Activated naive CD8-positive, alpha-beta T cell treated with anti-CD3 and anti-CD28 coated beads, Interleukin-2, amount 10 ng/mL, durations not matched to agents 7 days and 5 days (primary cell): ENCODE data around the gene HYLS1. TPM values are rescaled to one million over a fixed set of nuclear protein-coding genes. Genes with fewer than 3 reads are reported as not detected.
"Not testable (repeated sequence)": the region's sequence is repeated elsewhere in the genome, so short reads cannot be mapped to it uniquely, and the experiment has no call there.

Experiments used
- ATAC-seq: fragments of 150-1000 bp; cut with Tn5 transposase; one replicate; pipeline ENCODE4 v1.10.0; 2021; ENCODE audit warnings: low read depth, moderate library complexity
- POLR2A ChIA-PET: fragments of 350-600 bp; sonication (Branson Sonifier 250); formaldehyde crosslinking; loops from one replicate; lab custom pipeline; 2021; ENCODE audit warnings: antibody characterized with exemption; lab: Charles Lee
- DNase-seq: peaks from one replicate; pipeline ENCODE4 v3.0.0; 2021
- H3K27ac Mint-ChIP-seq: one replicate; pipeline ENCODE4 v1.8.0; 2022; ENCODE audit warnings: mild to moderate bottlenecking, mixed read lengths
- H3K27me3 Mint-ChIP-seq: one replicate; pipeline ENCODE4 v1.8.0; 2022; ENCODE audit warnings: mild to moderate bottlenecking, moderate library complexity, mixed read lengths
- H3K36me3 Mint-ChIP-seq: one replicate; pipeline ENCODE4 v1.8.0; 2021; ENCODE audit warnings: mild to moderate bottlenecking, mixed read lengths
- H3K4me1 Mint-ChIP-seq: one replicate; pipeline ENCODE4 v1.8.0; 2021; ENCODE audit warnings: mixed read lengths
- H3K4me3 Mint-ChIP-seq: one replicate; pipeline ENCODE4 v1.8.0; 2022; ENCODE audit warnings: mild to moderate bottlenecking, moderate library complexity, mixed read lengths
- H3K9me3 Mint-ChIP-seq: one replicate; pipeline ENCODE4 v1.8.0; 2021; ENCODE audit warnings: mixed read lengths
- total RNA-seq, 2 experiments: library from RNA; stranded (reverse); gene quantifications; one replicate each; pipeline ENCODE4 v1.2.3, GENCODE V29; 2021

HYLS1 gene
- total RNA-seq, 2 experiments from 2014 or later, result 9.6 to 10.4 TPM

GRCh38 chr11:125914601-125915000 lies 27.1 kb downstream of the HYLS1 start:
- H3K27ac Mint-ChIP-seq, POLR2A ChIA-PET, ATAC-seq, H3K36me3 Mint-ChIP-seq, H3K4me3 Mint-ChIP-seq, H3K4me1 Mint-ChIP-seq, H3K9me3 Mint-ChIP-seq, DNase-seq: not testable (repeated sequence)
- peaks cover 20% of the 10 kb centered on the region for H3K27me3 Mint-ChIP-seq

GRCh38 chr11:125916683-125917347 lies 29.3 kb downstream of the HYLS1 start:
- no peaks in the 10 kb centered on the region for H3K4me1 Mint-ChIP-seq
- H3K27me3 Mint-ChIP-seq, result peaks cover 14% of the 10 kb centered on the region
- H3K9me3 Mint-ChIP-seq, result no peaks in the 10 kb centered on the region

GRCh38 chr11:125918140-125918840 lies 30.8 kb downstream of the HYLS1 start:
- Mint-ChIP-seq H3K27me3 (peaks cover 14% of the 10 kb centered on the region), H3K9me3 (no peaks in the 10 kb centered on the region), H3K27ac (no peak overlapping the region), H3K36me3 (no peaks in the 10 kb centered on the region), H3K4me3 (no peak overlapping the region), H3K4me1 (no peaks in the 10 kb centered on the region)
- no peak for ATAC-seq
- DNase-seq, result no peak
- POLR2A ChIA-PET, result no interaction called here

More at GRCh38 chr11:125916683-125917347, 29.3 kb downstream of the HYLS1 start:
- Mint-ChIP-seq H3K36me3 (no peaks in the 10 kb centered on the region), H3K4me3 (no peak overlapping the region), H3K27ac (no peak overlapping the region)
- POLR2A ChIA-PET, result interaction anchor here (0.7 kb wide), 1 partner anchor 351 kb away, joined by 3 read pairs; no protein-coding TSS in a partner anchor
- DNase-seq (no peak), ATAC-seq (no peak)

- DNase-seq (no peak), ATAC-seq (no peak)
- Mint-ChIP-seq H3K27me3 (peaks cover 19% of the 10 kb centered on the region), H3K4me3 (no peak overlapping the region), H3K27ac (no peak overlapping the region), H3K9me3 (no peaks in the 10 kb centered on the region), H3K36me3 (no peaks in the 10 kb centered on the region), H3K4me1 (no peaks in the 10 kb centered on the region)
- POLR2A ChIA-PET, result no interaction called here
These were observed 33.6 kb downstream of the HYLS1 start for GRCh38 chr11:125921042-125921441.

- ATAC-seq, result no peak
- no peaks in the 10 kb centered on the region for H3K36me3 Mint-ChIP-seq
These were observed 34.7 kb downstream of the HYLS1 start for GRCh38 chr11:125922156-125922555.

GRCh38 chr11:125923012-125923579 lies 35.6 kb downstream of the HYLS1 start:
- no peak overlapping the region for H3K27ac Mint-ChIP-seq
- POLR2A ChIA-PET, result no interaction called here
- no peaks in the 10 kb centered on the region for H3K4me1 Mint-ChIP-seq
- H3K4me3 Mint-ChIP-seq, result no peak overlapping the region
- H3K36me3 Mint-ChIP-seq, result no peaks in the 10 kb centered on the region
- DNase-seq (peak; percentile 45), ATAC-seq (peak; percentile 84)
- peaks cover 19% of the 10 kb centered on the region for H3K27me3 Mint-ChIP-seq
- no peaks in the 10 kb centered on the region for H3K9me3 Mint-ChIP-seq

More at GRCh38 chr11:125922156-125922555, 34.7 kb downstream of the HYLS1 start:
- POLR2A ChIA-PET, result no interaction called here
- H3K4me3 Mint-ChIP-seq, result no peak overlapping the region
- no peaks in the 10 kb centered on the region for H3K9me3 Mint-ChIP-seq
- no peak for DNase-seq
- H3K27me3 Mint-ChIP-seq, result peaks cover 14% of the 10 kb centered on the region
- no peaks in the 10 kb centered on the region for H3K4me1 Mint-ChIP-seq
- H3K27ac Mint-ChIP-seq, result no peak overlapping the region

GRCh38 chr11:125923633-125924032 lies 36.2 kb downstream of the HYLS1 start:
- no peak for ATAC-seq
- no peak for DNase-seq
- H3K36me3 Mint-ChIP-seq, result no peaks in the 10 kb centered on the region
- no peaks in the 10 kb centered on the region for H3K9me3 Mint-ChIP-seq
- peaks cover 17% of the 10 kb centered on the region for H3K27me3 Mint-ChIP-seq
- H3K4me3 Mint-ChIP-seq, result no peak overlapping the region
- H3K27ac Mint-ChIP-seq, result no peak overlapping the region
- POLR2A ChIA-PET, result no interaction called here
- H3K4me1 Mint-ChIP-seq, result no peaks in the 10 kb centered on the region

GRCh38 chr11:125924384-125925007 lies 37.0 kb downstream of the HYLS1 start:
- POLR2A ChIA-PET, result no interaction called here
- no peaks in the 10 kb centered on the region for H3K4me1 Mint-ChIP-seq
- DNase-seq, result no peak
- no peak overlapping the region for H3K4me3 Mint-ChIP-seq
- H3K27me3 Mint-ChIP-seq, result peaks cover 20% of the 10 kb centered on the region
- no peaks in the 10 kb centered on the region for H3K9me3 Mint-ChIP-seq
- no peak overlapping the region for H3K27ac Mint-ChIP-seq
- H3K36me3 Mint-ChIP-seq, result no peaks in the 10 kb centered on the region
- ATAC-seq, result no peak

GRCh38 chr11:125925247-125925740 lies 37.8 kb downstream of the HYLS1 start:
- H3K36me3 Mint-ChIP-seq, result no peaks in the 10 kb centered on the region
- H3K4me1 Mint-ChIP-seq, result no peaks in the 10 kb centered on the region
- no peak for DNase-seq
- no peak overlapping the region for H3K4me3 Mint-ChIP-seq
- no peak for ATAC-seq
- POLR2A ChIA-PET, result no interaction called here
- no peaks in the 10 kb centered on the region for H3K9me3 Mint-ChIP-seq
- H3K27ac Mint-ChIP-seq, result no peak overlapping the region
- H3K27me3 Mint-ChIP-seq, result peaks cover 25% of the 10 kb centered on the region

DNA sequence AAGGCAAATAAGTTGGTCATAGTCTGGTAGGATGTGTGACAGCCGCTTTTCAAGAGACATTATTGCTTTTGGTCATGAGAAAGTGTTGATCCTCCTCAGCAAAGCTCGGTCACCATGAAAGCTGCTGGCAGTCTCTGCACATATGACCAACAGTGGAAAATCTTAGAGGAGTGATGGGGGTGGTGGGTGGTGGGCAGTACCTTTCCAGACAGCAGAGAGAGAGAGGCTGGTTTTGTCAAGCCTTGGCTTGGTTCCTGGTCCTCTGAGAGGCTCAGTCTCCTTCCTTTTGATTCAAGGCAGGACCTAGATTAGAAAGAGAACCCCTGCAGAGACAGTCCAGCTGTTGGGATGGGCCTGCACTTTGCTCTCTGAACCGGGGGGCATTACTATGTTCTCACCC lies 38.3 kb downstream of the HYLS1 start:
- Mint-ChIP-seq H3K36me3 (no peaks in the 10 kb centered on the region), H3K4me3 (no peak overlapping the region), H3K4me1 (no peaks in the 10 kb centered on the region), H3K9me3 (no peaks in the 10 kb centered on the region), H3K27ac (no peak overlapping the region), H3K27me3 (peaks cover 23% of the 10 kb centered on the region)
- POLR2A ChIA-PET, result no interaction called here
- DNase-seq, result no peak
- ATAC-seq, result no peak

- H3K4me3 Mint-ChIP-seq, result no peak overlapping the region
- POLR2A ChIA-PET, result no interaction called here
- no peak overlapping the region for H3K27ac Mint-ChIP-seq
- peaks cover 30% of the 10 kb centered on the region for H3K27me3 Mint-ChIP-seq
- no peaks in the 10 kb centered on the region for H3K36me3 Mint-ChIP-seq
- H3K9me3 Mint-ChIP-seq, result no peaks in the 10 kb centered on the region
- ATAC-seq (no peak), DNase-seq (no peak)
- H3K4me1 Mint-ChIP-seq, result no peaks in the 10 kb centered on the region
These were observed 39.2 kb downstream of the HYLS1 start for GRCh38 chr11:125926682-125927081.

DNA sequence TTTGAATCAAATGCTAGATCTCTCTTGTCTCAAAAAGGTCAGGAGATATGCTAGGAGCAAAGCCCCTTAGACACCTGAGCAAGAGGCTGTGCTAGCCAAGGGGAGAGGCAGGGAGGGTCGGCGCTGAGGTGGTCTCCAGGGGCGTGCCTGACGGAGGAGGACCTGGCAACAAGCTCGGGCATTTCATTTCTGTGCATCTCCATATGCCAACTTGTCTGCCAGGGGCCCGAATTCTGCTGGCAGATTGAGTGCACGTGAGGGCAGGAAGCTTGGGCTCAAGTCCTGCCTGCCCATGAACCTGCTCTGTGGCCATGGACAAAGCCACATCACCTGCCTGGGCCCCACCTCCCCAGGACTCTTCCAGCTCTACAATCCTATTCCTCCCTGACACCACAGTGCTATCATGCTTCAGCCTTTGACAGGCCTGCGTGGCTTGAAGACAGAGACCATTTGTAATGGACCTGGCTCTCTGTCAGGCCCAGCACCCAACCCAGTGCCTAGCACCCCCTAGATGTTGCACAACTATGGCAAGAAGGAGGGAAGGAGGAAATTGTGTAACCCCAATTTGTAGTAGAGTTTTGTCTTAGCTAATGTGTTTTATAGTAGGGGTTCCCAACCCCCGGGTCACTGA lies 42.1 kb downstream of the HYLS1 start:
- ATAC-seq, result no peak
- H3K27ac Mint-ChIP-seq, result no peak overlapping the region
- peaks cover 41% of the 10 kb centered on the region for H3K27me3 Mint-ChIP-seq

DNA sequence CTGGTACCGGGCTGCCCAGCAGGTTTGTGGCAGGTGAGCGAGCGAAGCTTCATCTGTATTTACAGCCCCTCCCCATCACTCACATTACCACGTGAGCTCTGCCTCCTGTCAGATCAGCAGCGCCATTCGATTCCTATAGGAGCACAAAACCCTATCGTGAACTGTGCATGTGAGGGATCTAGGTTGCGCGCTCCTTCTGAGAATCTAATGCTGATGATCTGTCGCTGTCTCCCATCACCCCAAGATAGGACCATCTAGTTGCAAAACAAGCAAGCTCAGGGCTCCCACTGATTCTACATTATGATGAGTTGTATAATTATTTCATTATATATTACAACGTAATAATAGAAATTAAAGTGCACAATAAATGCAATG lies 42.6 kb downstream of the HYLS1 start:
- no peaks in the 10 kb centered on the region for H3K36me3 Mint-ChIP-seq
- no peak overlapping the region for H3K27ac Mint-ChIP-seq
- DNase-seq (no peak), ATAC-seq (no peak)
- no peak overlapping the region for H3K4me3 Mint-ChIP-seq
- POLR2A ChIA-PET, result no interaction called here
- peaks cover 41% of the 10 kb centered on the region for H3K27me3 Mint-ChIP-seq
- peaks cover 11% of the 10 kb centered on the region for H3K4me1 Mint-ChIP-seq
- no peaks in the 10 kb centered on the region for H3K9me3 Mint-ChIP-seq

More for the DNA sequence above, 42.1 kb downstream of the HYLS1 start:
- H3K9me3 Mint-ChIP-seq, result no peaks in the 10 kb centered on the region
- peaks cover 11% of the 10 kb centered on the region for H3K4me1 Mint-ChIP-seq
- DNase-seq, result no peak
- POLR2A ChIA-PET, result no interaction called here
- no peaks in the 10 kb centered on the region for H3K36me3 Mint-ChIP-seq
- H3K4me3 Mint-ChIP-seq, result no peak overlapping the region
